ENCODE results near the gene FABP7.

- no peak for TF ChIP-seq CTCF (IDR thresholded peaks at IDR 0.05)
- TF ChIP-seq EP300 (IDR thresholded peaks at IDR 0.05) = no peak
Measured at GRCh38 chr6:122797537-122797936, 18.0 kb downstream of the FABP7 start.

All from upper lobe of left lung (tissue), 4 donors.